HEK293 (cell line): ENCODE results near the gene LMOD1.

ENCODE experiments used
- ATF2 ChIP-seq: fragments of 450-650 bp; formaldehyde crosslinking; IDR thresholded peaks from 2 replicates; pipeline ENCODE4 v1.5.1; 2016; ENCODE audit warnings: missing biosample characterization, missing genetic modification characterization, low read depth
- FEZF1 ChIP-seq: fragments of 450-650 bp; formaldehyde crosslinking; IDR thresholded peaks from 2 replicates; pipeline ENCODE4 v1.5.1; 2016; ENCODE audit warnings: missing biosample characterization, missing genetic modification characterization
- GLI4 ChIP-seq: fragments of 450-650 bp; formaldehyde crosslinking; IDR thresholded peaks from 2 replicates; pipeline ENCODE4 v1.5.1; 2016; ENCODE audit warnings: missing biosample characterization, missing genetic modification characterization
- GLIS1 ChIP-seq: fragments of 450-650 bp; formaldehyde crosslinking; IDR thresholded peaks from 2 replicates; pipeline ENCODE4 v1.5.1; 2016; ENCODE audit warnings: missing biosample characterization, missing genetic modification characterization
- HOXD13 ChIP-seq: sonication (generic); formaldehyde crosslinking; IDR thresholded peaks from 2 replicates; pipeline ENCODE4 v1.8.0; 2022; ENCODE audit warnings: missing genetic modification reagents, borderline replicate concordance
- KLF17 ChIP-seq: fragments of 450-650 bp; formaldehyde crosslinking; IDR thresholded peaks from 2 replicates; pipeline ENCODE4 v1.5.1; 2016; ENCODE audit warnings: missing biosample characterization, missing genetic modification characterization
- OVOL3 ChIP-seq: fragments of 450-650 bp; formaldehyde crosslinking; IDR thresholded peaks from 2 replicates; pipeline ENCODE4 v1.5.1; 2016; ENCODE audit warnings: missing biosample characterization, missing genetic modification characterization
- SP7 ChIP-seq: fragments of 450-650 bp; formaldehyde crosslinking; IDR thresholded peaks from 2 replicates; pipeline ENCODE4 v1.5.1; 2016; ENCODE audit warnings: missing biosample characterization, missing genetic modification characterization
- TCF7L2 ChIP-seq: IDR thresholded peaks from 2 replicates; pipeline ENCODE4 v1.6.1; 2011; ENCODE audit warnings: low read depth, mild to moderate bottlenecking, inconsistent platforms, low read length, moderate library complexity, borderline replicate concordance
- TRIM28 ChIP-seq: IDR thresholded peaks from 2 replicates; pipeline ENCODE4 v1.6.1; 2011; ENCODE audit warnings: low read length, control low read depth, borderline replicate concordance
- WT1 ChIP-seq: fragments of 450-650 bp; formaldehyde crosslinking; IDR thresholded peaks from 2 replicates; pipeline ENCODE4 v1.5.1; 2016; ENCODE audit warnings: missing biosample characterization, missing genetic modification characterization
- ZBTB8A ChIP-seq: fragments of 450-650 bp; formaldehyde crosslinking; IDR thresholded peaks from 2 replicates; pipeline ENCODE4 v1.5.1; 2016; ENCODE audit warnings: missing biosample characterization, missing genetic modification characterization
- ZFP3 ChIP-seq: fragments of 450-650 bp; formaldehyde crosslinking; IDR thresholded peaks from 2 replicates; pipeline ENCODE4 v1.5.1; 2016; ENCODE audit warnings: low read depth, missing biosample characterization, missing genetic modification characterization
- ZFP69B ChIP-seq: fragments of 450-650 bp; formaldehyde crosslinking; IDR thresholded peaks from 2 replicates; pipeline ENCODE4 v1.5.1; 2016; ENCODE audit warnings: missing biosample characterization, missing genetic modification characterization
- ZNF114 ChIP-seq: fragments of 450-650 bp; formaldehyde crosslinking; IDR thresholded peaks from 2 replicates; pipeline ENCODE4 v1.5.0; 2017; ENCODE audit warnings: missing biosample characterization, missing genetic modification characterization
- ZNF121 ChIP-seq: fragments of 450-650 bp; formaldehyde crosslinking; IDR thresholded peaks from 2 replicates; pipeline ENCODE4 v1.5.1; 2016; ENCODE audit warnings: missing biosample characterization, missing genetic modification characterization
- ZNF169 ChIP-seq: fragments of 450-650 bp; formaldehyde crosslinking; IDR thresholded peaks from 2 replicates; pipeline ENCODE4 v1.5.1; 2016; ENCODE audit warnings: missing biosample characterization, missing genetic modification characterization
- ZNF335 ChIP-seq: fragments of 450-650 bp; formaldehyde crosslinking; conservative IDR thresholded peaks from 2 replicates; pipeline ENCODE4 v1.5.1; 2016; ENCODE audit warnings: missing biosample characterization, missing genetic modification characterization
- ZNF341 ChIP-seq: fragments of 450-650 bp; formaldehyde crosslinking; IDR thresholded peaks from 2 replicates; pipeline ENCODE4; 2016; ENCODE audit warnings: low read depth, missing biosample characterization, missing genetic modification characterization
- ZNF354C ChIP-seq: fragments of 450-650 bp; formaldehyde crosslinking; IDR thresholded peaks from 2 replicates; pipeline ENCODE4 v1.5.1; 2016; ENCODE audit warnings: missing biosample characterization, missing genetic modification characterization, low read depth, borderline replicate concordance
- ZNF366 ChIP-seq: fragments of 450-650 bp; formaldehyde crosslinking; conservative IDR thresholded peaks from 2 replicates; pipeline ENCODE4 v1.5.1; 2016; ENCODE audit warnings: missing biosample characterization, missing genetic modification characterization
- ZNF416 ChIP-seq: fragments of 450-650 bp; formaldehyde crosslinking; IDR thresholded peaks from 2 replicates; pipeline ENCODE4 v1.5.1; 2016; ENCODE audit warnings: missing biosample characterization, missing genetic modification characterization
- ZNF48 ChIP-seq: fragments of 450-650 bp; formaldehyde crosslinking; IDR thresholded peaks from 2 replicates; pipeline ENCODE4 v1.5.1; 2016; ENCODE audit warnings: missing biosample characterization, missing genetic modification characterization
- ZNF488 ChIP-seq: fragments of 450-650 bp; formaldehyde crosslinking; IDR thresholded peaks from 2 replicates; pipeline ENCODE4 v1.5.1; 2016; ENCODE audit warnings: missing biosample characterization, missing genetic modification characterization
- ZNF510 ChIP-seq: fragments of 450-650 bp; formaldehyde crosslinking; IDR thresholded peaks from 2 replicates; pipeline ENCODE4 v1.5.1; 2018; ENCODE audit warnings: mild to moderate bottlenecking, missing genetic modification characterization, missing biosample characterization; ENCODE audit not compliant: insufficient replicate concordance
- ZNF549 ChIP-seq: fragments of 450-650 bp; IDR thresholded peaks from 2 replicates; pipeline ENCODE4 v1.5.1; 2018; ENCODE audit warnings: missing biosample characterization, missing genetic modification characterization, mild to moderate bottlenecking, inconsistent platforms, moderate library complexity
- ZNF585B ChIP-seq: fragments of 450-650 bp; formaldehyde crosslinking; IDR thresholded peaks from 2 replicates; pipeline ENCODE4 v1.5.1; 2016; ENCODE audit warnings: missing biosample characterization, missing genetic modification characterization
- ZNF621 ChIP-seq: fragments of 450-650 bp; formaldehyde crosslinking; IDR thresholded peaks from 2 replicates; pipeline ENCODE4 v1.5.1; 2017; ENCODE audit warnings: missing biosample characterization, missing genetic modification characterization
- ZNF664 ChIP-seq: fragments of 450-650 bp; formaldehyde crosslinking; IDR thresholded peaks from 2 replicates; pipeline ENCODE4 v1.5.1; 2016; ENCODE audit warnings: missing biosample characterization, missing genetic modification characterization
- ZNF701 ChIP-seq: fragments of 450-650 bp; formaldehyde crosslinking; IDR thresholded peaks from 2 replicates; pipeline ENCODE4 v1.5.1; 2016; ENCODE audit warnings: missing biosample characterization, missing genetic modification characterization
- ZNF768 ChIP-seq: fragments of 450-650 bp; formaldehyde crosslinking; IDR thresholded peaks from 2 replicates; pipeline ENCODE4 v1.5.1; 2018; ENCODE audit warnings: missing biosample characterization, mild to moderate bottlenecking, missing genetic modification characterization
- TF ChIP-seq, protein P1 (sequence below): fragments of 450-650 bp; formaldehyde crosslinking; IDR thresholded peaks from 2 replicates; pipeline ENCODE4 v1.5.1; 2016; ENCODE audit warnings: missing biosample characterization, missing genetic modification characterization, low read depth
- TF ChIP-seq, protein P2 (sequence below): fragments of 450-650 bp; formaldehyde crosslinking; IDR thresholded peaks from 2 replicates; pipeline ENCODE4 v1.5.1; 2016; ENCODE audit warnings: missing biosample characterization, missing genetic modification characterization

LMOD1 gene

DNA sequence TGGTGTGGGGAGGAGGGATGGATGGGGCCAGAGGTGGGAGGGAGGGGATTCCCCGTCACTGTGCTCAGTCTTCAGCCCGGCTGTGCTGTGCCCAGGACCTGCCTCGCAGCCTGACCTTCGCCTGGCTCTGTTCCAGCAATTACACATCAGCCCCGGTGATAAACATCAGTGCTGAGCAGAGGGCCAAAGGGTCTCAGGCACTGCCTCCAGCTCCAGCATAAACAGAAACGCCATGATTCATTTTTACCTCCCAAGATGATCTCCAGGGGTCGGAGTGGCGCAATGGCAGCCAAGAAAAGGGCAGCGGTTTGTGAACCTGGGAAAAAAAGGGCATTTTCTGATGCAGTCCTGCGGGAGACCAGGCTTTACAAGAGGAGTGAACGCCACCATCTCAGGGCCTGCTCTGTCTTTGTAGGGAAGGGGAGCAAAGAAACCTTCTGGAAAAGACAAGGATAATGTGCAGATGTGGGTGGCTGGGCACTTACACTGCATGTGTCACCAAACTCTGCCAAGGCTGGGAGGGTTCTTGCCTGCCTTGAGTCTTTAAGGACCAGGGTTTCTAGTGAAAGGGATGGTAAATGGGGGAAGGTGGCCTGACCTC lies 29.6 kb downstream of the LMOD1 start (continued):
- TF ChIP-seq ZNF488 (tag by site-specific recombination) (no peak), ZNF510 (no peak), WT1 (tag by site-specific recombination) (no peak), ZNF701 (no peak), HOXD13 (CRISPR knock-in tag) (no peak), TCF7L2 (no peak), GLIS1 (tag by site-specific recombination) (peak; percentile 91), ZNF768 (tag by site-specific recombination) (no peak; the same call in 1 of the 2 replicates), FEZF1 (tag by site-specific recombination) (peak; percentile 66), OVOL3 (no peak), ZNF121 (no peak), ZNF169 (no peak), ZNF621 (no peak), GLI4 (tag by site-specific recombination) (no peak), ZNF48 (tag by site-specific recombination) (no peak), ZNF585B (no peak), TRIM28 (peak; percentile 49; the same call in 1 of the 2 replicates), ZFP3 (tag by site-specific recombination) (no peak), ZNF114 (tag by site-specific recombination) (no peak), ZNF664 (tag by site-specific recombination) (no peak), ZNF416 (no peak), ZFP69B (tag by site-specific recombination) (no peak), KLF17 (tag by site-specific recombination) (no peak), ZNF366 (tag by site-specific recombination) (peak; percentile 45; the same call in 1 of the 2 replicates), ZNF341 (peak; percentile 75), SP7 (tag by site-specific recombination) (peak; percentile 88), ZNF354C (tag by site-specific recombination) (no peak), ATF2 (tag by site-specific recombination) (no peak), ZNF335 (tag by site-specific recombination) (0 out of 2 replicates have a peak, but pooled peaks have one; percentile 16), ZBTB8A (tag by site-specific recombination) (peak; percentile 72), ZNF549 (tag by site-specific recombination) (no peak)
- TF ChIP-seq, protein P1, sequence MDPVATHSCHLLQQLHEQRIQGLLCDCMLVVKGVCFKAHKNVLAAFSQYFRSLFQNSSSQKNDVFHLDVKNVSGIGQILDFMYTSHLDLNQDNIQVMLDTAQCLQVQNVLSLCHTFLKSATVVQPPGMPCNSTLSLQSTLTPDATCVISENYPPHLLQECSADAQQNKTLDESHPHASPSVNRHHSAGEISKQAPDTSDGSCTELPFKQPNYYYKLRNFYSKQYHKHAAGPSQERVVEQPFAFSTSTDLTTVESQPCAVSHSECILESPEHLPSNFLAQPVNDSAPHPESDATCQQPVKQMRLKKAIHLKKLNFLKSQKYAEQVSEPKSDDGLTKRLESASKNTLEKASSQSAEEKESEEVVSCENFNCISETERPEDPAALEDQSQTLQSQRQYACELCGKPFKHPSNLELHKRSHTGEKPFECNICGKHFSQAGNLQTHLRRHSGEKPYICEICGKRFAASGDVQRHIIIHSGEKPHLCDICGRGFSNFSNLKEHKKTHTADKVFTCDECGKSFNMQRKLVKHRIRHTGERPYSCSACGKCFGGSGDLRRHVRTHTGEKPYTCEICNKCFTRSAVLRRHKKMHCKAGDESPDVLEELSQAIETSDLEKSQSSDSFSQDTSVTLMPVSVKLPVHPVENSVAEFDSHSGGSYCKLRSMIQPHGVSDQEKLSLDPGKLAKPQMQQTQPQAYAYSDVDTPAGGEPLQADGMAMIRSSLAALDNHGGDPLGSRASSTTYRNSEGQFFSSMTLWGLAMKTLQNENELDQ (tag by site-specific recombination): no peak
- TF ChIP-seq, protein P2, sequence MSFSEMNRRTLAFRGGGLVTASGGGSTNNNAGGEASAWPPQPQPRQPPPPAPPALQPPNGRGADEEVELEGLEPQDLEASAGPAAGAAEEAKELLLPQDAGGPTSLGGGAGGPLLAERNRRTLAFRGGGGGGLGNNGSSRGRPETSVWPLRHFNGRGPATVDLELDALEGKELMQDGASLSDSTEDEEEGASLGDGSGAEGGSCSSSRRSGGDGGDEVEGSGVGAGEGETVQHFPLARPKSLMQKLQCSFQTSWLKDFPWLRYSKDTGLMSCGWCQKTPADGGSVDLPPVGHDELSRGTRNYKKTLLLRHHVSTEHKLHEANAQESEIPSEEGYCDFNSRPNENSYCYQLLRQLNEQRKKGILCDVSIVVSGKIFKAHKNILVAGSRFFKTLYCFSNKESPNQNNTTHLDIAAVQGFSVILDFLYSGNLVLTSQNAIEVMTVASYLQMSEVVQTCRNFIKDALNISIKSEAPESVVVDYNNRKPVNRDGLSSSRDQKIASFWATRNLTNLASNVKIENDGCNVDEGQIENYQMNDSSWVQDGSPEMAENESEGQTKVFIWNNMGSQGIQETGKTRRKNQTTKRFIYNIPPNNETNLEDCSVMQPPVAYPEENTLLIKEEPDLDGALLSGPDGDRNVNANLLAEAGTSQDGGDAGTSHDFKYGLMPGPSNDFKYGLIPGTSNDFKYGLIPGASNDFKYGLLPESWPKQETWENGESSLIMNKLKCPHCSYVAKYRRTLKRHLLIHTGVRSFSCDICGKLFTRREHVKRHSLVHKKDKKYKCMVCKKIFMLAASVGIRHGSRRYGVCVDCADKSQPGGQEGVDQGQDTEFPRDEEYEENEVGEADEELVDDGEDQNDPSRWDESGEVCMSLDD (tag by site-specific recombination): no peak
